OCI-LY7 (cell line): Measurements from ENCODE around the gene TAPBP. TPM values are rescaled to one million over a fixed set of nuclear protein-coding genes. Genes with fewer than 3 reads are reported as not detected.

Experiments
- BruUV-seq: library from RNA; stranded (reverse); fragments of 400-500 nt; replicated peaks from 2 replicates; lab custom pipeline; 2021; lab: Mats Ljungman, UMichigan
- CTCF ChIA-PET: fragments of 300-600 bp; sonication (Branson Sonifier 250); formaldehyde crosslinking; loops from one replicate; lab custom pipeline; 2022; ENCODE audit warnings: antibody characterized with exemption; ENCODE audit not compliant: unreplicated experiment; lab: Charles Lee
- POLR2A ChIA-PET: fragments of 300-600 bp; sonication (Branson Sonifier 250); formaldehyde crosslinking; loops from one replicate; lab custom pipeline; 2022; ENCODE audit warnings: antibody characterized with exemption; lab: Charles Lee
- DNase-seq: peaks from one replicate; pipeline ENCODE4 v3.0.0-alpha.2; 2015; ENCODE audit warnings: low spot score
- H2AFZ ChIP-seq: fragments of 200-600 bp; sonication (generic), shearing (Covaris generic); 2 replicates; pipeline ENCODE4 v1.6.1; 2014; ENCODE audit warnings: mild to moderate bottlenecking, antibody characterized with exemption, low read length, moderate library complexity
- H3K27ac ChIP-seq: fragments of 200-600 bp; sonication (generic); 2 replicates; pipeline ENCODE4 v1.5.1; 2014; ENCODE audit warnings: mixed run types, low read depth, mild to moderate bottlenecking, moderate library complexity, low read length, inconsistent platforms; ENCODE audit not compliant: poor library complexity, severe bottlenecking
- H3K36me3 ChIP-seq: fragments of 200-600 bp; sonication (generic); 2 replicates; pipeline ENCODE4 v1.6.1; 2014; ENCODE audit warnings: mild to moderate bottlenecking, antibody characterized with exemption, low read length, moderate library complexity, mixed read lengths; ENCODE audit not compliant: insufficient read depth
- H3K4me1 ChIP-seq: fragments of 200-600 bp; sonication (generic); 2 replicates; pipeline ENCODE4 v1.5.1; 2014; ENCODE audit warnings: mild to moderate bottlenecking, low read length; ENCODE audit not compliant: insufficient read depth, poor library complexity, severe bottlenecking
- H3K4me2 ChIP-seq: fragments of 200-600 bp; sonication (generic); 2 replicates; pipeline ENCODE4 v1.6.1; 2014; ENCODE audit warnings: mild to moderate bottlenecking, low read length
- H3K4me3 ChIP-seq: fragments of 200-600 bp; sonication (generic); 2 replicates; pipeline ENCODE4 v1.5.1; 2014; ENCODE audit warnings: mild to moderate bottlenecking, low read depth, low read length; ENCODE audit not compliant: poor library complexity, severe bottlenecking
- H3K79me2 ChIP-seq: fragments of 200-600 bp; sonication (generic); 2 replicates; pipeline ENCODE4 v1.6.1; 2016; ENCODE audit warnings: low read depth, mild to moderate bottlenecking, low read length, moderate library complexity, mixed read lengths; ENCODE audit not compliant: insufficient read depth
- H3K9me2 ChIP-seq: fragments of 200-600 bp; sonication (generic); 2 replicates; pipeline ENCODE4 v1.6.1; 2016; ENCODE audit warnings: mild to moderate bottlenecking, low read length, mixed read lengths; ENCODE audit not compliant: insufficient read depth
- H3K9me3 ChIP-seq: fragments of 200-600 bp; sonication (generic); 2 replicates; pipeline ENCODE4 v1.6.1; 2014; ENCODE audit warnings: mild to moderate bottlenecking, mixed run types, low read length, mixed read lengths
- H4K20me1 ChIP-seq: fragments of 200-600 bp; sonication (generic); 2 replicates; pipeline ENCODE4 v1.6.1; 2014; ENCODE audit warnings: mild to moderate bottlenecking, antibody characterized with exemption, low read length, moderate library complexity, mixed read lengths; ENCODE audit not compliant: insufficient read depth
- CTCF ChIP-seq: fragments of 200-600 bp; sonication (generic); conservative IDR thresholded peaks from 2 replicates; pipeline ENCODE4 v1.5.1; 2014; ENCODE audit warnings: mild to moderate bottlenecking, antibody characterized with exemption, low read length, moderate library complexity, mixed read lengths
- EZH2phosphoT487 ChIP-seq: fragments of 200-600 bp; sonication (generic); IDR thresholded peaks from 2 replicates; pipeline ENCODE4 v1.6.1; 2018; ENCODE audit warnings: low read depth, borderline replicate concordance, mild to moderate bottlenecking, mixed run types, antibody characterized with exemption, low read length, moderate library complexity, mixed read lengths
- intact Hi-C: fragments of 100-400 bp; cut with micrococcal nuclease; formaldehyde crosslinking; loops from one replicate; pipeline ENCODE4 v1.10.0; 2022; ENCODE audit not compliant: unreplicated experiment
- total RNA-seq, 2 experiments: library from RNA; depleted of rRNA in 1 of 2; stranded (reverse); fragments of >200 nt in 1 of 2; shearing (Covaris generic) in 1 of 2; gene quantifications; 2 replicates each; pipeline ENCODE4 v1.2.3, GENCODE V29; 2014 to 2022

The TAPBP gene
- total RNA-seq, 2 experiments from 2014 or later: 106 to 148 TPM

GRCh38 chr6:33254591-33254990, 59.3 kb downstream of the TAPBP start:
- no peak overlapping the region for H3K27ac ChIP-seq
- peaks cover 12% of the 10 kb centered on the region for H3K4me1 ChIP-seq
- peaks cover 50% of the 10 kb centered on the region for H3K36me3 ChIP-seq
- no peaks in the 10 kb centered on the region for H4K20me1 ChIP-seq
- CTCF ChIA-PET: no interaction called here
- no peaks in the 10 kb centered on the region for H3K9me3 ChIP-seq
- no peak overlapping the region for H2AFZ ChIP-seq
- no TSS peak for BruUV-seq
- H3K79me2 ChIP-seq: no peaks in the 10 kb centered on the region
- no peak for DNase-seq
- no peak overlapping the region for H3K4me3 ChIP-seq
- intact Hi-C loops: no loop called here
- H3K4me2 ChIP-seq: no peak overlapping the region
- POLR2A ChIA-PET: interaction anchor here (0.6 kb wide), 1 partner anchor 40 kb away, joined by 4 read pairs; no protein-coding TSS in a partner anchor
- no peaks in the 10 kb centered on the region for H3K9me2 ChIP-seq
- TF ChIP-seq CTCF (no peak), EZH2phosphoT487 (no peak)

GRCh38 chr6:33252759-33253158, 61.1 kb downstream of the TAPBP start:
- TF ChIP-seq CTCF (no peak), EZH2phosphoT487 (no peak)
- H3K27ac ChIP-seq: no peak overlapping the region
- no peaks in the 10 kb centered on the region for H3K9me3 ChIP-seq
- H2AFZ ChIP-seq: no peak overlapping the region
- H4K20me1 ChIP-seq: no peaks in the 10 kb centered on the region
- intact Hi-C loops: no loop called here
- H3K4me1 ChIP-seq: peaks cover 22% of the 10 kb centered on the region
- no peak overlapping the region for H3K4me2 ChIP-seq
- TSS peak; percentile 38 for BruUV-seq
- peaks cover 32% of the 10 kb centered on the region for H3K36me3 ChIP-seq
- ChIA-PET POLR2A (no interaction called here), CTCF (no interaction called here)
- no peaks in the 10 kb centered on the region for H3K79me2 ChIP-seq
- DNase-seq: no peak
- H3K9me2 ChIP-seq: no peaks in the 10 kb centered on the region
- H3K4me3 ChIP-seq: no peak overlapping the region

GRCh38 chr6:33251395-33252012, 62.4 kb downstream of the TAPBP start:
- DNase-seq: no peak
- H3K9me2 ChIP-seq: no peaks in the 10 kb centered on the region
- H3K79me2 ChIP-seq: no peaks in the 10 kb centered on the region
- no peaks in the 10 kb centered on the region for H4K20me1 ChIP-seq
- intact Hi-C loops: no loop called here
- ChIA-PET POLR2A (interaction anchor here (3.8 kb wide), 1 partner anchor 20 kb away, joined by 19 read pairs; the partner anchor contains the start of genes RPS18 and VPS52), CTCF (no interaction called here)
- no peaks in the 10 kb centered on the region for H3K9me3 ChIP-seq
- H3K4me1 ChIP-seq: peaks cover 23% of the 10 kb centered on the region
- no peak overlapping the region for H2AFZ ChIP-seq
- no peak overlapping the region for H3K27ac ChIP-seq
- H3K4me2 ChIP-seq: no peak overlapping the region
- peaks cover 24% of the 10 kb centered on the region for H3K36me3 ChIP-seq
- BruUV-seq: no TSS peak
- no peak overlapping the region for H3K4me3 ChIP-seq
- TF ChIP-seq EZH2phosphoT487 (no peak), CTCF (peak; percentile 31; the same call in 1 of the 2 replicates)
